Suprapubic skin (tissue), 4 donors: ENCODE measurements around the gene CYB5B. TPM values are rescaled to one million over a fixed set of nuclear protein-coding genes. Genes with fewer than 3 reads are reported as not detected.

ENCODE experiments used
- DNase-seq, 2 donors: peaks; one replicate each; pipeline ENCODE4 v3.0.0-alpha.2; 2019; ENCODE audit warnings: low spot score in 2 of 2
- H3K27ac ChIP-seq: fragments of 200-600 bp; sonication (generic); one replicate; pipeline ENCODE4 v1.5.1; 2019
- H3K27me3 ChIP-seq: fragments of 200-600 bp; sonication (generic); one replicate; pipeline ENCODE4 v1.5.1; 2019
- H3K36me3 ChIP-seq: fragments of 200-600 bp; sonication (generic); one replicate; pipeline ENCODE4 v1.5.1; 2019
- H3K4me1 ChIP-seq: fragments of 200-600 bp; sonication (generic); one replicate; pipeline ENCODE4 v1.5.1; 2019
- H3K4me3 ChIP-seq: fragments of 200-600 bp; sonication (generic); one replicate; pipeline ENCODE4 v1.5.1; 2019; ENCODE audit warnings: mild to moderate bottlenecking
- H3K9me3 ChIP-seq: fragments of 200-600 bp; sonication (generic); one replicate; pipeline ENCODE4 v1.5.1; 2019
- CTCF ChIP-seq, 2 donors: fragments of 200-600 bp in 1 of 2; fragments of 450-650 bp in 1 of 2; sonication (generic) in 1 of 2; IDR thresholded peaks; one replicate each; pipeline ENCODE4 v1.5.1; 2016 to 2019; ENCODE audit warnings: antibody characterized with exemption in 2 of 2, mild to moderate bottlenecking in 1 of 2, moderate library complexity in 1 of 2
- EP300 ChIP-seq: sonication (generic); formaldehyde crosslinking; IDR thresholded peaks from one replicate; pipeline ENCODE4 v1.6.1; 2017; ENCODE audit warnings: antibody characterized with exemption
- POLR2A ChIP-seq, 2 donors: fragments of 450-650 bp; IDR thresholded peaks; one replicate each; pipeline ENCODE4 v1.6.1; 2017; ENCODE audit warnings: antibody characterized with exemption in 2 of 2, mild to moderate bottlenecking in 2 of 2, moderate library complexity in 2 of 2
- POLR2AphosphoS5 ChIP-seq, 3 donors: sonication (generic); formaldehyde crosslinking; IDR thresholded peaks; one replicate each; pipeline ENCODE4 v1.6.1; 2017; ENCODE audit warnings: antibody characterized with exemption in 3 of 3
- WGBS: methylation state at CpG from one replicate; pipeline ENCODE4 v1.1.5; 2018; 5-methylcytosine and 5-hydroxymethylcytosine counted together
- total RNA-seq, 4 donors: library from RNA; depleted of rRNA; stranded (reverse); fragments of >200 nt; gene quantifications; one replicate each; pipeline ENCODE4 v1.1.0, GENCODE V29; 2016

The CYB5B gene
- total RNA-seq, 4 donors from 2014 or later = 33.2 to 69.1 (median 50.1) TPM

- no peak for DNase-seq
- H3K4me3 ChIP-seq = no peak overlapping the region
- H3K9me3 ChIP-seq = no peaks in the 10 kb centered on the region
- peaks cover 50% of the 10 kb centered on the region for H3K36me3 ChIP-seq
- no peak overlapping the region for H3K27ac ChIP-seq
- 85% methylated on average over 2 of the region's 2 CpGs for WGBS
- peaks cover 9% of the 10 kb centered on the region for H3K4me1 ChIP-seq
- no peaks in the 10 kb centered on the region for H3K27me3 ChIP-seq
- no peak for TF ChIP-seq EP300
- TF ChIP-seq POLR2AphosphoS5 (IDR thresholded peaks at IDR 0.05) = no peak
- no peak for TF ChIP-seq CTCF (IDR thresholded peaks at IDR 0.05)
- TF ChIP-seq POLR2A (IDR thresholded peaks at IDR 0.05) = no peak
Observed at GRCh38 chr16:69431948-69432468, 7.6 kb downstream of the CYB5B start.

GRCh38 chr16:69434066-69434465 is 9.6 kb downstream of the CYB5B start:
- no peak for TF ChIP-seq CTCF (IDR thresholded peaks at IDR 0.05)
- TF ChIP-seq POLR2AphosphoS5 (IDR thresholded peaks at IDR 0.05) = no peak
- TF ChIP-seq EP300 = no peak
- TF ChIP-seq POLR2A (IDR thresholded peaks at IDR 0.05) = no peak
- Histone ChIP-seq H3K36me3 (peaks cover 37% of the 10 kb centered on the region), H3K4me1 (peaks cover 10% of the 10 kb centered on the region), H3K4me3 (no peak overlapping the region), H3K27me3 (no peaks in the 10 kb centered on the region), H3K9me3 (no peaks in the 10 kb centered on the region), H3K27ac (no peak overlapping the region)
- DNase-seq = no peak
- WGBS = 90% methylated on average over 1 of the region's 1 CpG

- DNase-seq = no peak
- peaks cover 27% of the 10 kb centered on the region for H3K36me3 ChIP-seq
Observed at GRCh38 chr16:69435977-69436820, 11.8 kb downstream of the CYB5B start.

GRCh38 chr16:69436896-69437295 is 12.5 kb downstream of the CYB5B start:
- H3K4me1 ChIP-seq = peaks cover 10% of the 10 kb centered on the region
- no peak for TF ChIP-seq POLR2A (IDR thresholded peaks at IDR 0.05)
- TF ChIP-seq EP300 = no peak
- no peak for TF ChIP-seq CTCF (IDR thresholded peaks at IDR 0.05)
- TF ChIP-seq POLR2AphosphoS5 (IDR thresholded peaks at IDR 0.05) = no peak
- no peaks in the 10 kb centered on the region for H3K27me3 ChIP-seq
- H3K27ac ChIP-seq = no peak overlapping the region
- WGBS = 75% methylated on average over 2 of the region's 2 CpGs
- H3K4me3 ChIP-seq = no peak overlapping the region
- H3K9me3 ChIP-seq = no peaks in the 10 kb centered on the region
- peaks cover 20% of the 10 kb centered on the region for H3K36me3 ChIP-seq
- no peak for DNase-seq

More at GRCh38 chr16:69435977-69436820, 11.8 kb downstream of the CYB5B start:
- Histone ChIP-seq H3K4me1 (peaks cover 10% of the 10 kb centered on the region), H3K9me3 (no peaks in the 10 kb centered on the region), H3K27me3 (no peaks in the 10 kb centered on the region), H3K27ac (no peak overlapping the region), H3K4me3 (no peak overlapping the region)
- WGBS = 70% methylated on average over 7 of the region's 7 CpGs
- TF ChIP-seq CTCF (IDR thresholded peaks at IDR 0.05) (no peak), POLR2A (IDR thresholded peaks at IDR 0.05) (no peak), POLR2AphosphoS5 (IDR thresholded peaks at IDR 0.05) (no peak), EP300 (no peak)

GRCh38 chr16:69438465-69438864 is 14.0 kb downstream of the CYB5B start:
- H3K4me3 ChIP-seq = no peak overlapping the region
- H3K9me3 ChIP-seq = no peaks in the 10 kb centered on the region
- no peak for DNase-seq
- WGBS = 73% methylated on average over 3 of the region's 3 CpGs
- H3K4me1 ChIP-seq = peaks cover 16% of the 10 kb centered on the region
- H3K36me3 ChIP-seq = peaks cover 13% of the 10 kb centered on the region
- TF ChIP-seq POLR2A (IDR thresholded peaks at IDR 0.05) (no peak), CTCF (IDR thresholded peaks at IDR 0.05) (no peak), POLR2AphosphoS5 (IDR thresholded peaks at IDR 0.05) (no peak), EP300 (no peak)
- H3K27ac ChIP-seq = no peak overlapping the region
- H3K27me3 ChIP-seq = no peaks in the 10 kb centered on the region
